ENCODE data around the gene FAM8A1. TPM values are rescaled to one million over a fixed set of nuclear protein-coding genes. Genes with fewer than 3 reads are reported as not detected.
"Not testable (repeated sequence)": the region's sequence is repeated elsewhere in the genome, so short reads cannot be mapped to it uniquely, and the experiment has no call there.

The FAM8A1 gene
- total RNA-seq, 1 donor from 2014 or later: 21.2 TPM

GRCh38 chr6:17562636-17563035, 37.5 kb upstream of the FAM8A1 start:
- Mint-ChIP-seq H3K27ac (no peak overlapping the region), H3K4me1 (ENCODE audit: unreplicated experiment) (no peaks in the 10 kb centered on the region), H3K27me3 (no peaks in the 10 kb centered on the region), H3K4me3 (no peak overlapping the region), H3K36me3 (peaks cover 4% of the 10 kb centered on the region), H3K9me3 (peaks cover 14% of the 10 kb centered on the region)
- TF ChIP-seq CTCF (conservative IDR thresholded peaks at IDR 0.05): no peak
- no peak for DNase-seq (ENCODE audit: extremely low spot score, unreplicated experiment)

DNA sequence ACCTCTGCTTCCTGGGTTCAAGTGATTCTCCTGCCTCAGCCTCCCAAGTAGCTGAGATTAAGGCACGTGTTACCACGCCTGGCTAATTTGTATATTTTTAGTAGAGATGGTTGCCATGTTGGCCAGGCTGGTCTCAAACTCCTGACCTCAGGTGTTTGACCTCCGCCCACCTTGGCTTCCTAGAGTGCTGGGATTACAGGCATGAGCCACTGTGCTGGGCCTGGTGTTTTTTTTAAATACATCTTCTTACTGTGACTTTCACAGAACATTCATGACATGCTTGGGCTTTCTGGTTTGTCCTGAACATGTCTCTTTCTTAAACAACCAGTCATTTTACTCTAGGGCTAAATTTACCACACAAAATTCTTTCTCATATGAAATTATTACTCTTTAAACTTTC, 34.7 kb upstream of the FAM8A1 start:
- no peak overlapping the region for H3K4me3 Mint-ChIP-seq
- no peak for DNase-seq (ENCODE audit: extremely low spot score, unreplicated experiment)
- H3K27ac Mint-ChIP-seq: no peak overlapping the region
- peaks cover 8% of the 10 kb centered on the region for H3K9me3 Mint-ChIP-seq
- H3K27me3 Mint-ChIP-seq: no peaks in the 10 kb centered on the region
- H3K4me1 Mint-ChIP-seq (ENCODE audit: unreplicated experiment): no peaks in the 10 kb centered on the region
- H3K36me3 Mint-ChIP-seq: no peaks in the 10 kb centered on the region
- TF ChIP-seq CTCF (conservative IDR thresholded peaks at IDR 0.05): no peak

DNA sequence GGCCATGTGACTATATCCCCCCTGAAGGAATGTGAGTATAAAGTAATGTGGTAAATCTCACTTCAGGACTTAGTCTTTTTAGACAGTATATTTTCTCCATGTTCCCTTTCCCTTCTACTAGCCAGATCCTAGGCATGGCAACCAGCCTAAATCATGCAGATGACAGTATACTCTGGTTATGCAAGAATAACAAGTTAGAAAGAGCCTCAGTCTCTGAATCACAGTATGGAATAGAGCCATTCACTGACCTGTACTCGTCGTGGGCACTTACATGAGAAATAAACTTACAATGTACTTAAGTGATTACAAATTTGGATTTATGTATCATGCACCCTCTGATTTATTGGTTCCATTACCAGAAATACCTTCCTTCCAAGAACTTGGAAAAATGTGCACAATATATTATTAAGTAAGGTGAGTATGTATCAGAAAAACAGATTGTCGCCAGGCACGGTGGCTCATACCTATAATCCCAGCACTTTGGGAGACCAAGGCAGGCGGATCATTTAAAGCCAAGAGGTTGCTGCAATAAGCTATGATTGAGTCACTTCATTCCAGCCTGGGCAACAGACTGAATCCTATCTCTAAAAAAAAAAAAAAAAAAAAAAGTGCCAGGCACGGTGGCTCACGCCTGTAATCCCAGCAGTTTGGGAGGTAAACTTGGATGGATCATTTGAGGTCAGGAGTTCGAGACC, 25.1 kb upstream of the FAM8A1 start:
- Mint-ChIP-seq H3K36me3 (peaks cover 3% of the 10 kb centered on the region), H3K27ac (no peak overlapping the region), H3K4me1 (ENCODE audit: unreplicated experiment) (no peaks in the 10 kb centered on the region), H3K27me3 (peaks cover 3% of the 10 kb centered on the region), H3K9me3 (peaks cover 9% of the 10 kb centered on the region), H3K4me3 (no peak overlapping the region)
- no peak for TF ChIP-seq CTCF (conservative IDR thresholded peaks at IDR 0.05)
- no peak for DNase-seq (ENCODE audit: extremely low spot score, unreplicated experiment)

- peaks cover 14% of the 10 kb centered on the region for H3K9me3 Mint-ChIP-seq
- H3K36me3 Mint-ChIP-seq: peaks cover 3% of the 10 kb centered on the region
- peaks cover 3% of the 10 kb centered on the region for H3K27me3 Mint-ChIP-seq
- TF ChIP-seq CTCF (conservative IDR thresholded peaks at IDR 0.05): no peak
- H3K4me1 Mint-ChIP-seq (ENCODE audit: unreplicated experiment): no peaks in the 10 kb centered on the region
- no peak overlapping the region for H3K4me3 Mint-ChIP-seq
- H3K27ac Mint-ChIP-seq: no peak overlapping the region
- DNase-seq (ENCODE audit: extremely low spot score, unreplicated experiment): no peak
Observed at GRCh38 chr6:17577059-17577458, 23.0 kb upstream of the FAM8A1 start.

GRCh38 chr6:17580518-17581048, 19.5 kb upstream of the FAM8A1 start:
- DNase-seq (ENCODE audit: extremely low spot score, unreplicated experiment): no peak
- Mint-ChIP-seq H3K27me3 (no peaks in the 10 kb centered on the region), H3K9me3 (peaks cover 9% of the 10 kb centered on the region), H3K27ac (no peak overlapping the region), H3K4me3 (peak overlapping the region; percentile 83), H3K4me1 (ENCODE audit: unreplicated experiment) (peaks cover 5% of the 10 kb centered on the region), H3K36me3 (no peaks in the 10 kb centered on the region)
- TF ChIP-seq CTCF (conservative IDR thresholded peaks at IDR 0.05): no peak

- H3K27me3 Mint-ChIP-seq; H3K9me3 Mint-ChIP-seq; H3K27ac Mint-ChIP-seq; DNase-seq (ENCODE audit: extremely low spot score, unreplicated experiment); H3K4me1 Mint-ChIP-seq (ENCODE audit: unreplicated experiment); H3K36me3 Mint-ChIP-seq: not testable (repeated sequence)
- peak overlapping the region; percentile 67 for H3K4me3 Mint-ChIP-seq
Observed at GRCh38 chr6:17581282-17581681, 18.8 kb upstream of the FAM8A1 start.
